T-cell (primary cell): ENCODE data around the gene UMAD1. TPM values are rescaled to one million over a fixed set of nuclear protein-coding genes. Genes with fewer than 3 reads are reported as not detected.

Source experiments
- ATAC-seq, 4 experiments: fragments of 200-7000 bp in 3 of 4; fragments of 150-1000 bp in 1 of 4; cut with Tn5 transposase; replicated peaks in 1 of 4; 1 replicate in 3 of 4; 2 replicates in 1 of 4; pipeline ENCODE4 v1.10.0; 2021; ENCODE audit warnings: moderate library complexity in 3 of 4, mild to moderate bottlenecking in 2 of 4, moderate number of reproducible peaks in 1 of 4
- CTCF ChIA-PET, 2 donors: fragments of 300-600 bp; sonication (Branson Sonifier 250); formaldehyde crosslinking; loops; one replicate each; lab custom pipeline; 2022; ENCODE audit warnings: antibody characterized with exemption in 2 of 2; lab: Charles Lee
- POLR2A ChIA-PET, 2 donors: fragments of 300-600 bp; sonication (Branson Sonifier 250); formaldehyde crosslinking; loops; one replicate each; lab custom pipeline; 2022; ENCODE audit warnings: antibody characterized with exemption in 2 of 2; lab: Charles Lee
- DNase-seq, 35 experiments: peaks; one replicate each; pipeline versions ENCODE4 v3.0.0 to v3.0.0-alpha.2; 2013 to 2023
- H3K27ac ChIP-seq: one replicate; pipeline ENCODE4 v1.5.1; 2013; ENCODE audit warnings: low read length
- H3K27me3 ChIP-seq, 2 experiments: replicated peaks in 1 of 2; 1 replicate in 1 of 2; 2 replicates in 1 of 2; pipeline versions ENCODE4 v1.6.1 to v1.7.0; 2013; ENCODE audit warnings: low read length in 1 of 2, mixed read lengths in 1 of 2; ENCODE audit not compliant: control insufficient read depth in 2 of 2, insufficient read depth in 2 of 2; ENCODE audit errors: extremely low read depth in 1 of 2
- H3K36me3 ChIP-seq, 2 donors: 1 replicate in 1 of 2; 2 replicates in 1 of 2; pipeline versions ENCODE4 v1.6.1 to v1.7.0; 2013; ENCODE audit warnings: low read length in 1 of 2; ENCODE audit not compliant: control insufficient read depth in 2 of 2, insufficient read depth in 1 of 2; ENCODE audit errors: extremely low read depth in 1 of 2
- H3K4me1 ChIP-seq, 2 experiments: 1 replicate in 1 of 2; 2 replicates in 1 of 2; pipeline versions ENCODE4 v1.6.1 to v1.7.0; 2013; ENCODE audit warnings: low read length in 2 of 2, mixed read lengths in 1 of 2; ENCODE audit not compliant: insufficient read depth in 2 of 2, control insufficient read depth in 1 of 2; ENCODE audit errors: extremely low read depth in 1 of 2
- H3K4me3 ChIP-seq, 2 donors: 1 replicate in 1 of 2; 2 replicates in 1 of 2; pipeline versions ENCODE4 v1.5.1 to v1.7.0; 2013; ENCODE audit warnings: mild to moderate bottlenecking in 2 of 2, low read length in 1 of 2, moderate library complexity in 1 of 2; ENCODE audit not compliant: control insufficient read depth in 1 of 2; ENCODE audit errors: extremely low read depth in 1 of 2
- H3K9me3 ChIP-seq: 2 replicates; pipeline ENCODE4 v1.7.0; 2013
- H3K27ac Mint-ChIP-seq, 2 donors: one replicate each; pipeline ENCODE4 v1.8.0; 2020 to 2021; ENCODE audit warnings: mild to moderate bottlenecking in 2 of 2, mixed read lengths in 2 of 2
- H3K27me3 Mint-ChIP-seq, 2 donors: one replicate each; pipeline ENCODE4 v1.8.0; 2021 to 2022; ENCODE audit warnings: mixed read lengths in 2 of 2
- H3K36me3 Mint-ChIP-seq: one replicate; pipeline ENCODE4 v1.8.0; 2021; ENCODE audit warnings: mixed read lengths
- H3K4me1 Mint-ChIP-seq, 3 donors: one replicate each; pipeline ENCODE4 v1.8.0; 2020 to 2022; ENCODE audit warnings: mixed read lengths in 3 of 3, mild to moderate bottlenecking in 1 of 3
- H3K4me3 Mint-ChIP-seq, 3 donors: one replicate each; pipeline ENCODE4 v1.8.0; 2020 to 2022; ENCODE audit warnings: mild to moderate bottlenecking in 3 of 3, mixed read lengths in 3 of 3, moderate library complexity in 3 of 3
- H3K9me3 Mint-ChIP-seq, 3 donors: one replicate each; pipeline ENCODE4 v1.8.0; 2020 to 2022; ENCODE audit warnings: mixed read lengths in 3 of 3
- WGBS: methylation state at CpG from one replicate; pipeline ENCODE4 v1.1.5; 2013; ENCODE audit warnings: missing lambda C conversion rate; ENCODE audit not compliant: insufficient coverage; 5-methylcytosine and 5-hydroxymethylcytosine counted together
- total RNA-seq, 35 experiments: library from RNA in 6 of 35; stranded (reverse) in 6 of 35; fragments of 120-200 nt in 1 of 35; gene quantifications; one replicate each; pipeline versions ENCODE4 v1.2.1 to v1.2.4 and lab custom pipeline; 2013 to 2026

Gene UMAD1
- total RNA-seq, 5 donors from 2014 or later (not counting 1 experiment from before 2014, with no cell fraction given): 13.8 to 19.8 (median 16.6) TPM

- Mint-ChIP-seq H3K4me1 (peaks cover 3 to 14% (median 9%) of the 10 kb centered on the region in 3 donors), H3K27ac (no peak overlapping the region), H3K4me3 (no peak overlapping the region), H3K36me3 (no peaks in the 10 kb centered on the region), H3K27me3 (no peaks in the 10 kb centered on the region), H3K9me3 (no peaks in the 10 kb centered on the region)
- POLR2A ChIA-PET: interaction anchor here in 1 of 2 donors (0.5 kb wide), 1 partner anchor 11 kb away, joined by 3 read pairs; no protein-coding TSS in a partner anchor
- Histone ChIP-seq H3K27me3 (no peaks in the 10 kb centered on the region), H3K9me3 (no peaks in the 10 kb centered on the region), H3K4me1 (peaks cover 0 to 6% of the 10 kb centered on the region in 2 experiments), H3K36me3 (no peaks in the 10 kb centered on the region), H3K27ac (no peak overlapping the region), H3K4me3 (no peak overlapping the region)
- WGBS: no CpG with 5 or more reads among the region's 1 CpG
- CTCF ChIA-PET: interaction anchor here in 1 of 2 donors (0.7 kb wide), 1 partner anchor 88 kb away, joined by 3 read pairs; no protein-coding TSS in a partner anchor
- ATAC-seq: no peak
- DNase-seq: no peak
These were observed 27.3 kb upstream of the UMAD1 start for GRCh38 chr7:7613210-7613609.

DNA sequence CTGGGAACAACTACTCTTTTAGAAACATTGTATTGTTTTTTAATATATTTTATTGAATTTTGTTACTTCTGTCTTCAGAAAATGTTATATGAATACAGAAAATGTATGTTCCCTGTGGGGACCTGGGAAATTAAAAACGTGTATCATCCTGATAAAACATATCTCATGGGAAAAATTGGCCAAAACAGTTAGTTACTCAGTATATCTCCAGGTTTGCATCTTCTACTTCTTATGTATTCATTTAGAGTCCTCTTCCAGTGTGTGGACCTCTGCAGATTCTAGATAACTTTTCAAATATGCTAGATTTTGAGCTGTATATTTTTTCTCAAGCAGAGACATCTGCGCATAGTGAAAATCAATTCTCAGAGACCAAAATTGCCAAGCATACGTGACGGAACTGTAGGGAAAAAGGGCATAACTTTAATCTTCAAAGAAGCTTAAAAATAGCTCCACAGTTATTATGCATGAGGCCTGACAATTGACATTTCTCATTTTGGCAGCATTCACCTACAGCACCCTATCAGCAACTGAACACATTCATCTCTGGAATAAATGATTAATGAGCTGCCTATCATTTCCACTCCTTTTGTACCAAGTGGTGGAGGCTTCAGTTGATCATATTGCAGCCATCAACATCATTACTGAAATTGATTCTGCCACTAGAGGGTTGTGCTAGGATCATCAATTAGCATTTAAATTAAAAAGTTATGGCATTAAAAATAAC lies 26.4 kb upstream of the UMAD1 start:
- POLR2A ChIA-PET: interaction anchor here in 1 of 2 donors (0.6 kb wide), 1 partner anchor 151 kb away, joined by 3 read pairs; no protein-coding TSS in a partner anchor
- WGBS: no CpG with 5 or more reads among the region's 4 CpGs
- no peak for ATAC-seq

GRCh38 chr7:7617550-7617949 lies 23.0 kb upstream of the UMAD1 start:
- WGBS: no CpG with 5 or more reads among the region's 3 CpGs
- H3K4me3 Mint-ChIP-seq: no peak overlapping the region
- no peak for ATAC-seq
- DNase-seq: no peak
- H3K4me3 ChIP-seq: no peak overlapping the region
- peaks cover 3 to 20% (median 14%) of the 10 kb centered on the region in 3 donors for H3K4me1 Mint-ChIP-seq
- H3K27ac Mint-ChIP-seq: no peak overlapping the region
- no peaks in the 10 kb centered on the region for H3K36me3 Mint-ChIP-seq
- ChIA-PET POLR2A (no interaction called here), CTCF (no interaction called here)
- H3K27me3 ChIP-seq: no peaks in the 10 kb centered on the region
- H3K27me3 Mint-ChIP-seq: peaks cover 0 to 4% of the 10 kb centered on the region in 2 donors
- no peak overlapping the region for H3K27ac ChIP-seq
- no peaks in the 10 kb centered on the region for H3K36me3 ChIP-seq
- H3K4me1 ChIP-seq: peaks cover 0 to 6% of the 10 kb centered on the region in 2 experiments
- no peaks in the 10 kb centered on the region for H3K9me3 ChIP-seq
- no peaks in the 10 kb centered on the region for H3K9me3 Mint-ChIP-seq

More for the DNA sequence above, 26.4 kb upstream of the UMAD1 start:
- no peak overlapping the region for H3K4me3 Mint-ChIP-seq
- H3K4me1 ChIP-seq: peaks cover 0 to 6% of the 10 kb centered on the region in 2 experiments
- H3K27ac ChIP-seq: no peak overlapping the region
- no peaks in the 10 kb centered on the region for H3K9me3 Mint-ChIP-seq
- H3K4me3 ChIP-seq: no peak overlapping the region
- CTCF ChIA-PET: interaction anchor here in 1 of 2 donors (0.9 kb wide), 1 partner anchor 682 kb away, joined by 3 read pairs; no protein-coding TSS in a partner anchor
- no peak overlapping the region for H3K27ac Mint-ChIP-seq
- H3K27me3 Mint-ChIP-seq: peaks cover 0 to 2% of the 10 kb centered on the region in 2 donors
- no peaks in the 10 kb centered on the region for H3K9me3 ChIP-seq
- no peaks in the 10 kb centered on the region for H3K36me3 ChIP-seq
- no peaks in the 10 kb centered on the region for H3K27me3 ChIP-seq
- H3K4me1 Mint-ChIP-seq: peaks cover 3 to 20% (median 14%) of the 10 kb centered on the region in 3 donors
- no peaks in the 10 kb centered on the region for H3K36me3 Mint-ChIP-seq
- no peak for DNase-seq

- no peaks in the 10 kb centered on the region for H3K9me3 ChIP-seq
- no CpG with 5 or more reads among the region's 1 CpG for WGBS
- no peaks in the 10 kb centered on the region for H3K27me3 ChIP-seq
- no peak overlapping the region for H3K4me3 ChIP-seq
- no peak for DNase-seq
- peaks cover 0 to 4% of the 10 kb centered on the region in 2 donors for H3K27me3 Mint-ChIP-seq
- ChIA-PET POLR2A (no interaction called here), CTCF (no interaction called here)
- H3K4me3 Mint-ChIP-seq: no peak overlapping the region
- H3K9me3 Mint-ChIP-seq: no peaks in the 10 kb centered on the region
- no peaks in the 10 kb centered on the region for H3K36me3 Mint-ChIP-seq
- H3K36me3 ChIP-seq: no peaks in the 10 kb centered on the region
- H3K27ac ChIP-seq: no peak overlapping the region
- H3K4me1 ChIP-seq: peaks cover 0 to 6% of the 10 kb centered on the region in 2 experiments
- H3K27ac Mint-ChIP-seq: no peak overlapping the region
- no peak for ATAC-seq
- peaks cover 3 to 20% (median 14%) of the 10 kb centered on the region in 3 donors for H3K4me1 Mint-ChIP-seq
These were observed 22.1 kb upstream of the UMAD1 start for GRCh38 chr7:7618410-7618809.

- Histone ChIP-seq H3K36me3 (no peaks in the 10 kb centered on the region), H3K27ac (no peak overlapping the region), H3K4me1 (peaks cover 0 to 6% of the 10 kb centered on the region in 2 experiments), H3K27me3 (no peaks in the 10 kb centered on the region), H3K9me3 (no peaks in the 10 kb centered on the region), H3K4me3 (no peak overlapping the region)
- H3K36me3 Mint-ChIP-seq: no peaks in the 10 kb centered on the region
- H3K4me3 Mint-ChIP-seq: no peak overlapping the region
- no peaks in the 10 kb centered on the region for H3K9me3 Mint-ChIP-seq
- no CpG with 5 or more reads among the region's 1 CpG for WGBS
- no peak overlapping the region for H3K27ac Mint-ChIP-seq
- H3K4me1 Mint-ChIP-seq: peaks cover 3 to 20% (median 14%) of the 10 kb centered on the region in 3 donors
- no peak for ATAC-seq
- DNase-seq: no peak
- ChIA-PET POLR2A (no interaction called here), CTCF (no interaction called here)
- H3K27me3 Mint-ChIP-seq: peaks cover 0 to 4% of the 10 kb centered on the region in 2 donors
These were observed 20.3 kb upstream of the UMAD1 start for GRCh38 chr7:7620236-7620635.

DNA sequence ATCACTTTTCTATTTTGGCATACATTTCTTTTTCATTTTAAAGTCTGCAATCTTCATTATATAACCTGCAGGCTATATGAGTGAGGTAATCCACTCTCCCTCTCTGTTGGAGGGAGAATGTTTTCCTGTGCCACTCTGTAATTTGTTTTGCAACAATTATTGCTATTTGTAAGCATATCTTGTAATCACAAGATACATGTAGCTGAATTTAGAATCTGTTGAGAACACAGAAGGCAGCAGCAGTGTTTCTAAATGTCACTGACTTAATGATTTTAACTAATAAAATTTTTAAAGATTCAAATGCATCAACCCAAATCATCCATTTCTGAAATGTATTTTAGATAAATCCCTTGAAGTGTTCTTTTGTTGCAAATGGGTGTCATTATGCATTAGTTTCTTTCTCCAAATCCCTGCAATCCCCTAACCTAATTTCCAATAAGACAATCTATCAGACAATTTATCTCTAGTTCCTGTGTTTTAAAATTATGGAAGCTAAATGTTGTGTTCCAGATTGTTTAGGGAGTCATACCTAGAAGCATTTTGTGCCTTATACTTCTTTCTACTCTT lies 19.8 kb upstream of the UMAD1 start:
- Histone ChIP-seq H3K4me1 (peaks cover 0 to 6% of the 10 kb centered on the region in 2 experiments), H3K27ac (no peak overlapping the region), H3K4me3 (no peak overlapping the region), H3K27me3 (no peaks in the 10 kb centered on the region), H3K9me3 (no peaks in the 10 kb centered on the region), H3K36me3 (no peaks in the 10 kb centered on the region)
- DNase-seq: no peak
- Mint-ChIP-seq H3K27ac (no peak overlapping the region), H3K27me3 (peaks cover 0 to 4% of the 10 kb centered on the region in 2 donors), H3K4me1 (peaks cover 3 to 20% (median 14%) of the 10 kb centered on the region in 3 donors), H3K36me3 (no peaks in the 10 kb centered on the region), H3K4me3 (no peak overlapping the region), H3K9me3 (no peaks in the 10 kb centered on the region)
- POLR2A ChIA-PET: no interaction called here
- CTCF ChIA-PET: no interaction called here
- ATAC-seq: no peak
